NCI-H2107 (cell line): Measurements from ENCODE around the gene RASGRP2.

Experiments used
- DNase-seq: peaks from one replicate; lab custom pipeline; 2025; lab: John Stamatoyannopoulos, UW

Gene RASGRP2

GRCh38 chr11:64755681-64756361 is 11.9 kb upstream of the RASGRP2 start:
- no peak for DNase-seq

- no peak for DNase-seq
Measured at GRCh38 chr11:64754919-64755662, 11.1 kb upstream of the RASGRP2 start.

- DNase-seq, result no peak
Measured at GRCh38 chr11:64754124-64754918, 10.4 kb upstream of the RASGRP2 start.

GRCh38 chr11:64753380-64754123 is 9.6 kb upstream of the RASGRP2 start:
- DNase-seq, result no peak

- no peak for DNase-seq
Measured at GRCh38 chr11:64753019-64753379, 9.1 kb upstream of the RASGRP2 start.

- no peak for DNase-seq
Measured at GRCh38 chr11:64752175-64752970, 8.4 kb upstream of the RASGRP2 start.

- DNase-seq, result no peak
Measured at GRCh38 chr11:64751580-64751979, 7.6 kb upstream of the RASGRP2 start.

GRCh38 chr11:64751136-64751535 is 7.2 kb upstream of the RASGRP2 start:
- no peak for DNase-seq

- no peak for DNase-seq
Measured at GRCh38 chr11:64750361-64751054, 6.6 kb upstream of the RASGRP2 start.

GRCh38 chr11:64747961-64748665 is 4.2 kb upstream of the RASGRP2 start:
- DNase-seq, result no peak

GRCh38 chr11:64746486-64746885 is 2.5 kb upstream of the RASGRP2 start:
- DNase-seq, result no peak

GRCh38 chr11:64745521-64746328 is 1.8 kb upstream of the RASGRP2 start:
- no peak for DNase-seq

GRCh38 chr11:64745189-64745520 is 1.2 kb upstream of the RASGRP2 start:
- DNase-seq, result no peak

GRCh38 chr11:64744544-64745188 is 724 bp upstream of the RASGRP2 start:
- no peak for DNase-seq

- DNase-seq, result no peak
Measured at GRCh38 chr11:64742889-64743590, 902 bp downstream of the RASGRP2 start.

- DNase-seq, result no peak
Measured at GRCh38 chr11:64742087-64742888, 1.7 kb downstream of the RASGRP2 start.

- no peak for DNase-seq
Measured at GRCh38 chr11:64741375-64742086, 2.4 kb downstream of the RASGRP2 start.
